Liver (tissue), 3 donors: ENCODE measurements around the gene DHX9.

Experiments
- ATF3 ChIP-seq: IDR thresholded peaks from 2 replicates; pipeline ENCODE4 v1.6.1; 2016; ENCODE audit warnings: antibody characterized with exemption
- CTCF ChIP-seq: fragments of 150-350 bp; IDR thresholded peaks from 2 replicates; pipeline ENCODE4 v1.5.1; 2017; ENCODE audit warnings: improper control_type of control experiment, low read depth, low read length; ENCODE audit not compliant: missing input control
- EGR1 ChIP-seq, 2 donors: IDR thresholded peaks; 2 replicates each; pipeline ENCODE4 v1.6.1; 2016 to 2018; ENCODE audit warnings: antibody characterized with exemption in 2 of 2, low read depth in 2 of 2
- JUND ChIP-seq, 2 donors: IDR thresholded peaks; 2 replicates each; pipeline ENCODE4 v1.6.1; 2016; ENCODE audit warnings: antibody characterized with exemption in 2 of 2
- MAX ChIP-seq: IDR thresholded peaks from 2 replicates; pipeline ENCODE4 v1.6.1; 2016; ENCODE audit warnings: antibody characterized with exemption
- RAD21 ChIP-seq, 2 donors: IDR thresholded peaks; 2 replicates each; pipeline ENCODE4 v1.6.1; 2016; ENCODE audit warnings: antibody characterized with exemption in 2 of 2, mild to moderate bottlenecking in 2 of 2
- REST ChIP-seq: IDR thresholded peaks from 2 replicates; pipeline ENCODE4 v1.6.1; 2016; ENCODE audit warnings: antibody characterized with exemption, mild to moderate bottlenecking
- TAF1 ChIP-seq: conservative IDR thresholded peaks from 2 replicates; pipeline ENCODE4 v1.6.1; 2016; ENCODE audit warnings: antibody characterized with exemption, mild to moderate bottlenecking
- donor health status: healthy.
- donor health status: healthy.

- no peak for TF ChIP-seq CTCF
- no peak for TF ChIP-seq JUND (IDR thresholded peaks at IDR 0.05)
- TF ChIP-seq ATF3, result no peak
- no peak for TF ChIP-seq MAX
- TF ChIP-seq TAF1, result no peak
- no peak for TF ChIP-seq REST
- no peak for TF ChIP-seq EGR1 (IDR thresholded peaks at IDR 0.05; ENCODE audit: low read depth in 2 of 2)
- no peak for TF ChIP-seq RAD21 (IDR thresholded peaks at IDR 0.05)
Measured at GRCh38 chr1:182851825-182852224, 12.7 kb downstream of the DHX9 start.
